ENCODE data around the gene STAMBPL1.

Gene STAMBPL1

GRCh38 chr10:88901984-88902789, 22.1 kb downstream of the STAMBPL1 start:
- Histone ChIP-seq H3K27ac (ENCODE audit: low read depth, low read length) (peak overlapping the region; percentile 58), H3F3A (ENCODE audit: control insufficient read depth, insufficient read depth) (peaks cover 5% of the 10 kb centered on the region), H3K9me3 (ENCODE audit: control insufficient read depth, insufficient read depth, low read length) (no peaks in the 10 kb centered on the region), H3K79me2 (ENCODE audit: control insufficient read depth, low read length) (peaks cover 13% of the 10 kb centered on the region), H3K9me2 (replicated peaks; ENCODE audit: control insufficient read depth, low read length) (no peaks in the 10 kb centered on the region), H3K36me3 (ENCODE audit: control insufficient read depth, low read length) (peaks cover 53% of the 10 kb centered on the region), H3K27me3 (ENCODE audit: control insufficient read depth, low read length) (no peaks in the 10 kb centered on the region), H4K20me1 (ENCODE audit: control insufficient read depth, insufficient read depth, low read depth, low read length) (no peaks in the 10 kb centered on the region), H3K4me2 (ENCODE audit: low read length) (peak overlapping the region; percentile 38), H3K4me3 (ENCODE audit: low read length) (peak overlapping the region; percentile 4), H3K4me1 (ENCODE audit: control insufficient read depth, low read length) (peaks cover 30% of the 10 kb centered on the region)
- TF ChIP-seq CTCF (IDR thresholded peaks at IDR 0.05; ENCODE audit: low read depth, low read length, poor library complexity, severe bottlenecking) (no peak), EZH2phosphoT487 (IDR thresholded peaks at IDR 0.05; ENCODE audit: borderline replicate concordance, low read length) (no peak)

- no peak overlapping the region for H3K4me2 ChIP-seq (ENCODE audit: low read length)
These were observed 23.7 kb downstream of the STAMBPL1 start for GRCh38 chr10:88903715-88904114.

GRCh38 chr10:88906921-88907320, 26.9 kb downstream of the STAMBPL1 start:
- Histone ChIP-seq H3K79me2 (ENCODE audit: control insufficient read depth, low read length) (no peaks in the 10 kb centered on the region), H3K36me3 (ENCODE audit: control insufficient read depth, low read length) (peaks cover 60% of the 10 kb centered on the region)
- no peak for TF ChIP-seq EZH2phosphoT487 (IDR thresholded peaks at IDR 0.05; ENCODE audit: borderline replicate concordance, low read length)
- no peak for TF ChIP-seq CTCF (IDR thresholded peaks at IDR 0.05; ENCODE audit: low read depth, low read length, poor library complexity, severe bottlenecking)

More at GRCh38 chr10:88903715-88904114, 23.7 kb downstream of the STAMBPL1 start:
- no peak overlapping the region for H3K27ac ChIP-seq (ENCODE audit: low read depth, low read length)
- H3K9me2 ChIP-seq (replicated peaks; ENCODE audit: control insufficient read depth, low read length): no peaks in the 10 kb centered on the region
- no peaks in the 10 kb centered on the region for H3K27me3 ChIP-seq (ENCODE audit: control insufficient read depth, low read length)
- H3K79me2 ChIP-seq (ENCODE audit: control insufficient read depth, low read length): peaks cover 9% of the 10 kb centered on the region
- TF ChIP-seq EZH2phosphoT487 (IDR thresholded peaks at IDR 0.05; ENCODE audit: borderline replicate concordance, low read length): no peak
- TF ChIP-seq CTCF (IDR thresholded peaks at IDR 0.05; ENCODE audit: low read depth, low read length, poor library complexity, severe bottlenecking): no peak
- H3K4me3 ChIP-seq (ENCODE audit: low read length): no peak overlapping the region
- H3K36me3 ChIP-seq (ENCODE audit: control insufficient read depth, low read length): peaks cover 63% of the 10 kb centered on the region
- no peaks in the 10 kb centered on the region for H3K9me3 ChIP-seq (ENCODE audit: control insufficient read depth, insufficient read depth, low read length)
- peaks cover 26% of the 10 kb centered on the region for H3K4me1 ChIP-seq (ENCODE audit: control insufficient read depth, low read length)
- H3F3A ChIP-seq (ENCODE audit: control insufficient read depth, insufficient read depth): peaks cover 5% of the 10 kb centered on the region
- no peaks in the 10 kb centered on the region for H4K20me1 ChIP-seq (ENCODE audit: control insufficient read depth, insufficient read depth, low read depth, low read length)

More at GRCh38 chr10:88906921-88907320, 26.9 kb downstream of the STAMBPL1 start:
- no peaks in the 10 kb centered on the region for H3K9me3 ChIP-seq (ENCODE audit: control insufficient read depth, insufficient read depth, low read length)
- no peak overlapping the region for H3K4me3 ChIP-seq (ENCODE audit: low read length)
- no peaks in the 10 kb centered on the region; the same call in 1 of the 2 replicates for H3F3A ChIP-seq (ENCODE audit: control insufficient read depth, insufficient read depth)
- H3K27ac ChIP-seq (ENCODE audit: low read depth, low read length): no peak overlapping the region
- H3K4me1 ChIP-seq (ENCODE audit: control insufficient read depth, low read length): peaks cover 4% of the 10 kb centered on the region
- H3K9me2 ChIP-seq (replicated peaks; ENCODE audit: control insufficient read depth, low read length): no peaks in the 10 kb centered on the region
- no peaks in the 10 kb centered on the region for H4K20me1 ChIP-seq (ENCODE audit: control insufficient read depth, insufficient read depth, low read depth, low read length)
- H3K27me3 ChIP-seq (ENCODE audit: control insufficient read depth, low read length): no peaks in the 10 kb centered on the region
- H3K4me2 ChIP-seq (ENCODE audit: low read length): no peak overlapping the region
